Prostate gland (tissue), 2 donors: ENCODE results near the gene PTTG1IP2.

Experiments used
- POLR2A ChIP-seq: fragments of 450-650 bp; IDR thresholded peaks from one replicate; pipeline ENCODE4 v1.6.1; 2016; ENCODE audit warnings: antibody characterized with exemption, mild to moderate bottlenecking
- TF ChIP-seq, protein P1 (sequence below), 4 experiments: fragments of 200-600 bp in 2 of 4; fragments of 450-650 bp in 2 of 4; sonication (generic) in 2 of 4; IDR thresholded peaks; 1 replicate in 3 of 4; 2 replicates in 1 of 4; pipeline ENCODE4 v1.5.1; 2016 to 2019; ENCODE audit warnings: antibody characterized with exemption in 4 of 4, mild to moderate bottlenecking in 2 of 4, moderate library complexity in 2 of 4

DNA sequence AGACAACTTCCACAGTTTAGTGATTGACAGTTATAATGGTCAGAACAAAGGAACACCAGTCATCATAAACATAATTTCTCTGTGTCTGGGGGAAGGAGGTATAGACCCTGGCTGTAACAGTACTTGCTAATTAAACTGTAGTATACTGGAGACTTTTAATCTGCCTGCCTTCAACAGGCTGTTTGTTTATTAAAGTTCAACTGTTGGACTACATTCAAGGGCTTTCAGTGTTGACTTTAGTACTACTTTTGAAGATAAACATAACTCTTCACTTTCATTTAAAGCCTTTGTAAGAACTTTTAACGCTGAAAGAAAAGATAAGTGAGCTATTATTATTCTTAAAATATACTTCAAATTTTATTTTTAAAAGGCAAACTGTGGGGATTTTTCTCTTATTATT, 15.5 kb upstream of the PTTG1IP2 start:
- TF ChIP-seq, protein P1, sequence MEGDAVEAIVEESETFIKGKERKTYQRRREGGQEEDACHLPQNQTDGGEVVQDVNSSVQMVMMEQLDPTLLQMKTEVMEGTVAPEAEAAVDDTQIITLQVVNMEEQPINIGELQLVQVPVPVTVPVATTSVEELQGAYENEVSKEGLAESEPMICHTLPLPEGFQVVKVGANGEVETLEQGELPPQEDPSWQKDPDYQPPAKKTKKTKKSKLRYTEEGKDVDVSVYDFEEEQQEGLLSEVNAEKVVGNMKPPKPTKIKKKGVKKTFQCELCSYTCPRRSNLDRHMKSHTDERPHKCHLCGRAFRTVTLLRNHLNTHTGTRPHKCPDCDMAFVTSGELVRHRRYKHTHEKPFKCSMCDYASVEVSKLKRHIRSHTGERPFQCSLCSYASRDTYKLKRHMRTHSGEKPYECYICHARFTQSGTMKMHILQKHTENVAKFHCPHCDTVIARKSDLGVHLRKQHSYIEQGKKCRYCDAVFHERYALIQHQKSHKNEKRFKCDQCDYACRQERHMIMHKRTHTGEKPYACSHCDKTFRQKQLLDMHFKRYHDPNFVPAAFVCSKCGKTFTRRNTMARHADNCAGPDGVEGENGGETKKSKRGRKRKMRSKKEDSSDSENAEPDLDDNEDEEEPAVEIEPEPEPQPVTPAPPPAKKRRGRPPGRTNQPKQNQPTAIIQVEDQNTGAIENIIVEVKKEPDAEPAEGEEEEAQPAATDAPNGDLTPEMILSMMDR (IDR thresholded peaks at IDR 0.05) = no peak
- no peak for TF ChIP-seq POLR2A
